GM18498 (cell line): ENCODE measurements around the gene RGMA.
"Not testable (repeated sequence)": the region's sequence is repeated elsewhere in the genome, so short reads cannot be mapped to it uniquely, and the experiment has no call there.

ENCODE experiments used
- ATAC-seq: cut with Tn5 transposase; IDR thresholded peaks from one replicate; pipeline ENCODE4 v1.9.1; 2021; ENCODE audit warnings: mild to moderate bottlenecking, moderate library complexity; ENCODE audit not compliant: unreplicated experiment

The RGMA gene

GRCh38 chr15:93035953-93036810 is 52.8 kb downstream of the RGMA start:
- peak; percentile 84 for ATAC-seq

DNA sequence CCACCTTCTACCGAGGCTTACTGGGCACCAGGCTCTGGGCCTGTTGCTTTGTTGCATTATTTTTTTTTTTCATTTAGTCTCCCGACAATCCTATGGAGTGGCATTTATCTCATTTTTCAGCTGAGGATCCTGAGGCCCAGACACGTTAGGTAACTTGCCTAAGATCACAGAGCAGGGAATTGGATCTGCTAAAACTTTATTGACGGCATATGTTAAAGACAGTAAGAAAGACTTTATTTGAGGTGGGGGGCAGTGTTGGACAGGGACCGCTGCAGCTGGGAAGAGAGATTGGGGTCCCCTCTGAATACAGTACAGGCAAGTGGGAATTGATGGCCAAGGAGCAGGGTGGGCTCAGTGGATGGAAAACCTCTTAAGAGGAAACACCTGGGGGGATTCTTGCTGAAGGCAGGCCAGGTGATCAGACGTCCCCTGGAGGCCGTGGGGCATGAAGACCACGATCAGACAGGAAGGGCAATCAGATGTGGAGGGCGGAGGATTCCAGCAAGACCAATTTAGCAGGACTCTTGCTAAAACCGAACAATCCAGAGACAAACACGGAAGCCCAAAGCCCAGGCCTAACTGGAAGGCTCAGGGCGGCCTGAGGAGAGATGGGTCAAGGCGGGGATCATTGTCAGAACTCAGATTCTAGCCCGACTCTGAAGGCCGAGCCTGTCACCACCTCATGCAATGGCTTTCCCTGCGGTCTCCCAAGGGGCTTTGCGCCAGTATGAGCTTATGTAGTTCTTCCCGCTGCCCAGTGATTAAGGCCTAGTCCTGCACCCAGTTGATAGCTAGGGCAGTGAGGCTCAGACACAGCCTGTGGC is 53.7 kb downstream of the RGMA start:
- ATAC-seq = peak; percentile 32

DNA sequence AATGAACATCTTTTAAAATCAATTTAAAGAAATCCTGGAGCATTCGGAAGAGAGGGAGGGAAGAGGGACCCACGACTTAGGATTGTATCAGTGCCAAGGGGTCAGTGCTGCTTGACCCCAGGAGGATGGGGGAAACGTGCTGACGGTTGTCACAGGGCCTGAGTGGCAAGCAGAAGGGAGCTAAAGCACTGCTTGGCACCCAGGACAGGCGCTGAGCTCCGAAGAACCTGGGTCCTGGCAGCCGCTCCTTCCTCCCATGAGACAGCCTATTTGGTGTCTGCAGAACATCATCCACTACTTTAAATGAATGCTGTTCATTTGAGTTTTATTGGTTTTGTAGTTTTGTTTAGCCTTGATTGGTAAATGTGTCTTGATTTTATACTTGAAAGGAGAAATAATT is 54.5 kb downstream of the RGMA start:
- ATAC-seq = no peak

GRCh38 chr15:93033434-93034045 is 55.5 kb downstream of the RGMA start:
- no peak for ATAC-seq

DNA sequence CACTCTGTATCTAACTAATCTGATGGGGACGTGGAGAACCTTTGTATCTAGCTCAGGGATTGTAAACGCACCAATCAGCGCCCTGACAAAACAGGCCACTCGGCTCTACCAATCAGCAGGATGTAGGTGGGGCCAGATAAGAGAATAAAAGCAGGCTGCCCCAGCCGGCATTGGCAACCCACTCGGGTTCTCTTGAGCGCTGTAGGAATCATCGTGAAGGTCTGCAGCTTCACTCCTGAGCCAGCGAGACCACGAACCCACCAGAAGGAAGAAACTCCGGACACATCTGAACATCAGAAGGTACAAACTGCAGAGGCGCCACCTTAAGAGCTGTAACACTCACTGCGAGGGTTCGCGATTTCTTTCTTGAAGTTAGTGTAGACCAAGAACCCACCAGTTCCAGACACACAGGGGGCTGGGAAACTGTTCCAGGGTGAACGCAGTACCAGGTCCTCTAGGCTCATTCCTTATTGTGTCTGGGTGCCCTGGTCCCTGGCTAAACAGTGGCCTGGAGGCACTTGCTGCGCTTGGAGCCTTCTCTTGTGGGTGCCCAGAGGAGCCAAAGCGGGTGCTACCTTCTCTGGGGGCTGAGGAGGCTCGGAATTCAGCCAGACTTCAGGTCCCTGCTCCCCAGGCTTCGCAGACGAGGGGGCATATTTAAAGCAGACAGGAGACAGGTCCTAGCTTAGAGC is 56.4 kb downstream of the RGMA start:
- ATAC-seq = not testable (repeated sequence)

GRCh38 chr15:93031557-93032384 is 57.2 kb downstream of the RGMA start:
- not testable (repeated sequence) for ATAC-seq

DNA sequence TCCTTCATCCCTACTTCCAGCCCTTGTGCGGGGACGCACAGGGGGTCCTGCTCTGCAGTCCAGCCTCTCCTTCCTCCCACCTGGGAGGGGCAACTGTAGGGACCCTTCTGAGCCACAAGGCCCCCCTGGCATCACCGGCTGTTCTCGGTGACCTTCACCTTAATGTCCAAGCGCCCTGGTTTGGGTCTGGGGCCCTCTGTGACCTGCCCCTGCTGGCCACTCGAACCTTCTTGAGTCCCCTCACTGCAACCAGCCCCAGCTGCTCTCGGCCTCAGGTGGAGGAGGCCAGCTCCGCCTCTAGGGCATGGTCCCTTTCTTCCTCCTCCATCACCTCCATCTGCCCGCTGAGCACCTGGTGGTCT is 57.9 kb downstream of the RGMA start:
- ATAC-seq = no peak

- peak; percentile 82 for ATAC-seq
Observed at GRCh38 chr15:93030430-93031102, 58.4 kb downstream of the RGMA start.

DNA sequence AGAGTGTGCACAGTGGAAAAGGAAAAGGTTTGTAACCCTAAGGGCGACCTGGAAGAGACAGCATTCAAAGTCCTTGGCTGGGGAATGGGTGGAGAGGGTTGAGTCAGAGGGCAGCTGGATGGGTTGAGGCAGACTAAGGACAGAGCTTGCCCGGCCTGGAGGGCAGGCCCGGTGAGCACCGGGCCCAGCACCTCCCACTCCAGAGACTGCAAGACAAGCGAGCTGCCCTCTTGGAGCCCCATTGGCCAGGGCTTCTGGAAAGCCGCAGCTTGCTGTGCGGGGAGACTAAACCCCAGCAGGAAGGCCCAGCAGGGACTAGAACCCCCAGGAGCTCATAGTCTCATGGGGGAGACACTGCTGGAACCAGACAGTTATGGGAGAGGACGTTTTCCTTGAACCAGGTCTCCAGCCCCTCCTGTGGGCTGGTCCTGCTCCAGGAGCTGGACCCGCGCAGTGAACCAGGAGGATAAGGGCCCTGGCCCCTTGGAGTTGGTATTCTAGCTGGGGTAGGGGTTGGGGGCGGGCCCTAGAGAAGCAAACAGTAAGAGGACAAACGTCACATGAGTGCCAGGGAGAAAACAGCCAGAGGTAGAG is 59.1 kb downstream of the RGMA start:
- ATAC-seq = peak; percentile 4

DNA sequence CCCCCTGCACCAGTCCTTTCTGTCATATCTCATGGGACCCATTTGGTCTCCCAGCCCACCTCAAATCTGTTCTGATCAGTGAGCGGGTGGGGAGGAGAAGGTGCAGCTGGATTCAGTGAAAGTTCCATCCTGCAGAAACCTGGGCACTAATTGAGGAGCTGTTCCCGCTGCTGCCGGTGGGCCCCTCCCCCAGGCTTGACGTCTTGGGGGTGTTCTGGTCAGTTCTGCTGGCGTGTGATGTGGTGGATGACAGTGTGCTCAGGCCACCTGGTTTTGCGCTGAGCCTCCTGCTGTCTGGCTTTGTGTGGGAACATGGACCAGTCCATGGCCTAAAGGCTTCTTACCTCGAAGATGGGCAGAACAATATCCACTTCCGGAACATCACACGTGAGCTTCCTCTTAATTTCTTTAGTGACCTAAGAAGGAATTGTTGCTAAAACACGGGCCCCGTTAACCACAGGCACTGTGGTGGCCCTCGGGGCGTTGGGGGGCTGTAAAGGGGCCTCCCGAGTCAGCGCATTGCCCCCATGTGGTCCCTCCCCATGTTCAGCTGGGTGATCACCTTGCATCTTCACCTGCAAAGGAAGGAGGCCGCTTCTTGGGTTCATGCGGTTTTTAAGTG is 59.7 kb downstream of the RGMA start:
- ATAC-seq = no peak

DNA sequence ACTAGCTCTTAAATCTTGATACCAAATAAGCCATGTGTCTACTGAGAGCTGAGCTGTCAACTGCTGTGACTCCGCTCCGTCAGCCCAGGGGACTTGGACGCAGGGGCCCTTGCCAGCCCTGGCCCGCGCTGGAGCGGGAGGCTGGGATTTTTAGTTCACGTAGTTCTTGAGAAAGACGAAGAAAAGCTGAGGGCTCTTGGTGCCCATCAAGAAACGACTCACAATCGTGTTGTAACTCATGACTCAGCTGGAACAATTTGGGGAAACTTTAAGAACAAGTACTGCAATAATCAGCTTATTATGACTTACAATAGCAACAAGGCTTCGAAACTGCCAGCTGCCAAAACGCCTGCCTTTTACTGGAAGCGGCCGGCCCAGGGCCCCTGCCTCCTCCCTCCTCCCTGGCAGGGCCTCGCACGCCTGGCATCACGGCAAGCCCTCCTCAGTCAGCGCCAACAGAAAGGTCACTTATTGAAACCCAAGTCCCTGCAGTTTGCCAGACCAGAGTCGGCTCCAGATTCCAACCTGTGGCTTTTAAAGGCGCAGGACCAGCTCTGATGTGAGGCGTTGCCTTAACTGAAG is 60.3 kb downstream of the RGMA start:
- ATAC-seq = no peak

DNA sequence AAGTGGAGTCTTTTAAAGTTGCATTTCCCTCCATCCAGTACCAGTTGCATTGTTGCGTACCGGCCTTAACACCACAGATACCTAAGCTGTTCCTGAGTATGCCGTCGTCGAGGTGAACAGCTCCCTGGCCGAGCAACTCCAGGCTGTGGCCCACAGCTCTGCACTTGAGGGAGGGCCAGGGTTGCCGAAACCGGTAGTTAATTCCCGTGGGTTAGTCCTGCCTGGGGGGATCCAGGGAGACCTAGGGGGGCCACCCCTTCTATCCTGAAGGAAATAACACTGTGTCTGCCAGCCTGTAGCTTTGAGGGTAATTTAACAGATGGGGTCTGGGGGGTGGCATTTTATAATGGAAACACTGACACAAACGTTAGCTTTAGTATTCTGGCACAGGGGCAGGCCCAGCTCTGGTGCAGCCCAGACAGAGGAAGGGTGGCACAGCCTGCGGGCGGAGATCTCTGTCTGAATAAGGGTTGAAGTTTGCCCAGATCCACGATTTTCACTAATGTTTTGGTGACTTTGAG is 60.8 kb downstream of the RGMA start:
- no peak for ATAC-seq

DNA sequence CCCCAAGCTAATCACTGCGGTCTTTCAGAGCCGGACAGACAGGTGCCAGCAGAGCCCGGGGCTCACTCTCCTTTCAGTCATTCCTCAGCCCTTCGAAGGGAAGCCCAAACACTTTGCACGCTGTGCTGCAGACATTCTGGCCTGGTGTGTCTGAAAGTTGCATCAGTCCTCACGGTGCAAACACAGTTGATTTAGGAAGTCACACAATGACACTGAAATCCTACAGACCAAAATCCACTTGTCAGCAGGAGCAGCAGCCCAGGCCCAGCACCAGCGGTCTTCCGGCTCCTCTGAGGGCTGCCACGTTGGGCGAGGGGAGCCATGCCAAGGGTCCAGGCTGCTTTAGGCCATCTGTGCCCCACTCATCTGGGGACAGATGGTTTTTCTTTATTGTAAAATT is 61.6 kb downstream of the RGMA start:
- ATAC-seq = no peak

- no peak for ATAC-seq
Observed at GRCh38 chr15:93026380-93026817, 62.6 kb downstream of the RGMA start.

GRCh38 chr15:93025625-93025982 is 63.4 kb downstream of the RGMA start:
- no peak for ATAC-seq

DNA sequence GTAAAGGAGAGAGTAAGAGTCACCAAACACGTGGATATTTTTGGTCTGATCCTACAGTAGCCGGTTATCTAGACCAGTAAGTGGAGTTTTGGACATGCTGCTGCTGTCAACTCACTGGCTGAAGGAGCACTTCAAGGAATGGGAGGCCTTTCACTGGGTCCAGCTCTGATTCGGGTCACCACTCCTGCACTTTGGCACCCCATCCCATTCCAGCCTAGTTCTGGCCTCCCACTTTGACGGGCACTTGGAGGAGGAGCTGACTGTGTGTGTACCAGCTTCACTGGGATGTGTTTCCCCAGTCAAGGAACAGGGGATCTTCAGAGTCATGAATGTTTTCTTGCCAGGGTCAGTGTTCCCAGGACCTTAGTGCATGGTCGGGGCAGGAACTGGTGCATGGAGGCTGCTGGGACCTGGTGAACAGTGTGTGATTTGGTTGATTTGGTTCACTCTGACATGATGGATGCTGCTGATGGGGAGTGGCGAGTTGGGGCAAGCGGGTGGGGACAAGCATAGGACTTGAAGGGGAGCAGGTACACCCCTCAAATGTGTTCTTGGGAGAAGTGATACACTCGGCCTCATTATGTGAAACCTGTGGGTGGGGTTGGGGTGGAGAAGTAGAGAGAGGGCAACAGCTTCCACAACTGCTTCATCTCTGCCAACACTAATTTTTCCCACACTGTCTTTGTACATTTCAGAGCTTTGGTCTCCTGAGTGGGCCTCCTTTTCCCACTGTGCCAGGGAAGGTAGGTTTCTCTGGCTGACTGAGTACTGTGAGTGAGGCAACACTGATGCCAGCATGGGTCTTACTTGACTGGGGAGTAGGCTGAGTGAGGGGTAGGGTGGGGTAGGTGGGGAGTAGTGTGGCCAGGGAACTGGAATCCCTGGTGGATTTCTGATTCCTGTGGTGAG is 64.0 kb downstream of the RGMA start:
- no peak for ATAC-seq

GRCh38 chr15:93024293-93024692 is 64.7 kb downstream of the RGMA start:
- no peak for ATAC-seq
